Measurements from ENCODE around the gene LSMEM2. TPM values are rescaled to one million over a fixed set of nuclear protein-coding genes. Genes with fewer than 3 reads are reported as not detected.
A peak's percentile ranks its signal among the peaks of the same experiment; 100 is the strongest.
"Not testable (repeated sequence)": the region's sequence is repeated elsewhere in the genome, so short reads cannot be mapped to it uniquely, and the experiment has no call there.

Gene LSMEM2
- total RNA-seq, 1 experiment from 2014 or later: not detected

DNA sequence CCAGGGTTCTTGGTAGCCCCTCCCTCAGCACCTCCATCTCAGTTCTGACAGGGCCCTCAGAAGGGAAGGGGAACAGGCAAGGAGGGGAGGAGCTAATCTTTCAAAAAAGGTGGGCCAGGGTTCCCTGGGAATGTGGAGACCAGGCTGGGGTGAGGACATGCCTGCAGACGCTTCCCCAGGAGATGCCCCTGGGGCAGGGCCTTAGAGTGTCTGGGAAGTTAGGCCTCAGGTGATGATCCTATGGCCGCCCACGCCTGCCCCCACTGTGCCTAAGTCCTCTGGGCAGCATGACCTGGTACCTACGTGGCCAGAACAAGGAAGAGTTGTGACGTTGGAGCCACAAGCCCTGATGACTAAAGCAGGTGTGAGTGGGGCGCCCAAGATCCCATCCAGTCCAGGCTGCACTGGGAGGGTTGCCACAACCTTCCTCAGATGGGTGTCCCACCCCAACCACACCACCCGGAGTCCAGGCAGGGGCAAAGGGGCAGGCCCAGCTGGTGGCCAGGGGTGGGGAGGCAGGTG lies 13.9 kb upstream of the LSMEM2 start:
- DNase-seq (ENCODE audit: low spot score): peak; percentile 39

DNA sequence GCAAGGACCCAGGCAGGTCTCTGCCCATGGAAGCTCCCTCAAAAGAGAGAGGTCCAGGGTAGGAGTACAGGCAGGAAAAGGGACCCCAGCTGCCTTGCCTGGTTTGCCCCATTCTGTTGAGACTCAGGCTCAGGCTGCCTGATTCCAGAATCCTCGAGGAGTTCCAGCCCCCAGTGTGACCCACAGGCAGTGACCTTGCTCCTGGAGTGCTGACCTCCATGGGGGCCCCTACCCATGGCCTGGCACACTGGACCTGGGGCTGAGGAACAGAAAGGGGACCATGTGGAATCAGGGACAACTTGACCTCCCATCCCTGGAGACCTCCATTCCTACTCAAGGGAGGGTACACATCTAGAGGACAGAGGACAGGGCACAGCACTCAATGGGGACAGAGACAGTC lies 13.3 kb upstream of the LSMEM2 start:
- no peak for DNase-seq (ENCODE audit: low spot score)

DNA sequence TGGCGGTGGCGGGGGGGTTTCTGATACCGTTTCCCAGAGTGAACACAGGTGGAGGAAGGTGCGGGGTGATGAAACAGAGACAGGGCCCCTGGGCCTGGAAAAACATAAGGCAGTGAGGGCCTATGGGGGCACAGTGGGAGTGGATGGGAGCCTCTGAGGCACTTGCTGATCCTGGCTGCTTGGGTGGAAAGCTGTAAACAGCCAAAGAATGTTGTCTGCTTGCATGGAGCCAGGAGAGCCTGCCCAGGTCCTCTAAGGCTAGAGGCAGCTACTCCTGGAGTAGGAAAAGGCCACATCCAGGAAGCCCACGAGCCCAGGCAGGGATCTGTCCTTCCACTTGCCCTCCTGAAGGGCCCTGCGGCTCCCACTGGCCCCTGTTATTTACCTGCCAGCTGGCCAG lies 12.9 kb upstream of the LSMEM2 start:
- DNase-seq (ENCODE audit: low spot score): no peak

DNA sequence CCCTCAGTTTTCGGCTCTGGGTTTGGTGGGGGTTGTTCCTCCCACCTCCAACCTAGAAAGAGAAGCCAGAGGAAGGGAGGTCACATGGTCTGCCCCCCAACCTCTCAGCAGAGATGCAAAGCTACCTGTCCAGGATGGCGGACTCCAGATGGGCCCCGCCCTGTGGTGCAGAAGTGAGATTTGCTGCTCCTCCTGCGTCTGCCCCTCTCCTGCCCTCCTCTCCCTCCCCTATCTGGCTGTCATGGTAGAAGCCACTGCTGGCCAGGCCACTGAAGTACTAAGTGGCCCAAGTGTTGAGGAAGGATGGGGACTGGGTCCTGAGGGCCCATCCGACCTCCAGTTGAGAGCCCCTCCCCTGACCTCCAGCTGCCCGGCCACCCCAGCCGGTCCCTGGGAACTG lies 12.1 kb upstream of the LSMEM2 start:
- DNase-seq (ENCODE audit: low spot score): no peak

DNA sequence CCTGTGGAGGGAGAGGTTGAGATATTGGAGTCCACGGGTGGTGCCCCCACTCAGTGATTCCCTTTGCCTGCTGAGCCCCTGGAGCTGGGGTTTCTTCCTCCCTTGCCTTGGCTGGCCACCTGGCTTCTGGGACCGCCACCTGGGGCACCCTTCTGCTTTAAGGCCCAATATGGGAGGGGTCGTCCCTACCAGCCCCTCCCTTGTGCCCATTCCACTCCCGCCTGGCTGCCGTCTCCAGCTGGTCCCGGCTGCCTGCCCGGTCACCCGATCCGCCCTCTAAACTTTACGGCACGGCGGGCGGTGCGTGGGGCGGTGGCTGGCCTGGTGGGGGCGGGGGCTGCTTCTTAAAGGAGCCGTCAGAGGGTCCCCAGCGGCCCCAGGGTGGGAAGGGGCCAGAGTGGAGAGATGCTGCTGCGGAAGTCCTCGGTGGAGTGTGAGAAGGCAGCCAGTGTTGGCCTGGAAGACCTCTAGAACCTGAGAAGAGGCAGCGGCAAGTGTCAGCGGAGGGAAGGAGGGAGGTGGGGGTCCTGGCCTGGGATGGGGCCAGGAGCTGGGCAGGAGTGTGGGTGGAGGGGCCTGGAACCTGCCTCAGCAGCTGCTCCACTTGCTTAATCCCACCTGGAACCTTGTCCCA lies 11.5 kb upstream of the LSMEM2 start:
- DNase-seq (ENCODE audit: low spot score): no peak

DNA sequence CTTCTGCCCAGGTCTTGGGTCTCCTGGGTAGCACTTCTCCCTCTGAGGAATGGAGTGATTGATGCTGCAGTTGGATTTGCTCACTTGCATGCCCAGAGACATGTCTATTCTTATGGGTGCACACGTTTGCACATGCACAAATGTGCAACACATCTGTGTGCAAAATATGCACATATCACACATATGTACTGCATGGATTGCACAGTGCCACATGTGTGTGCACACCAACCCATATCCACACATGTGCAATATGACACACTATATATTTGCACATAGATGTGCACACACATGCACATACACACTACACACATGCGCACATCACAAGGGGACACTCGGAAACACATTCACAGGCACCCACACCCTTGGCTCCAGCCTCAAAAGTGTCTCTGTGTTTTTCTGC lies 10.6 kb upstream of the LSMEM2 start:
- DNase-seq (ENCODE audit: low spot score): no peak

DNA sequence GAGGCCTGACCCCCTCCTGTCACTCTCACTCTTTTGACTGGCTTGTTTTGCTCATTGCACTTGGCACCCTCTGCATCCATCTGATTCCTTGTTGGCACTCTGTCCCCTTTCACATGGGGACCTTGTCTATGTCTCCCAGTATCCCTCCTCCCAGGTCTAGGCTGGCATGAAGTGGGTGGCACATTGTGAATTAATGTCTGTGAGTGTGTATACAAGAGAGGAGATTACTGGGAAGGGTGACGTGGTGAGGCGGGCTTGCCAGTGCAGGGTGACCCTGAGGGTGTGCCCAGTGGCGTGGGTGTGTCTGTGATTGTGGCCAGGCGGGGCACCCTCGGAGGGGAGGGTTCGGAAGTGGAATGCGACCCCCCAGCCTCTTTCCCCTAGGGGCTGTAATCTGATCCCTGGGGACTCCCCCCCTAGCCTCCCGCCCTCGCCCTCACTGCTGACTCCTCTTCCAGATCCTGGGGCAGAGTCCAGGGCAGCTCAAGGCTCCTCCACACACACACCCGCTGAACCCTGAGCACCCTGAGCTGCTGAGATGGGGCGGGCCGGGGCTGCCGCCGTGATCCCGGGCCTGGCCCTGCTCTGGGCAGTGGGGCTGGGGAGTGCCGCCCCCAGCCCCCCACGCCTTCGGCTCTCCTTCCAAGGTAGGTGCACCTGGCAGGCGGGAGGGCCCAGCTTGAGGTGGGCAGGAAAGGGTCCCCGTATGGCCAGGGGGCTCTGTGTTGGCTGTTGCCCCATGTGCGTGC lies 10.0 kb upstream of the LSMEM2 start, which contains the start of gene SEMA3B:
Gene SEMA3B (plus strand): TSS at position 445 of the 749 bp plus-strand sequence. CDS start 94 bp downstream, at position 539.
- DNase-seq (ENCODE audit: low spot score): peak; percentile 80

DNA sequence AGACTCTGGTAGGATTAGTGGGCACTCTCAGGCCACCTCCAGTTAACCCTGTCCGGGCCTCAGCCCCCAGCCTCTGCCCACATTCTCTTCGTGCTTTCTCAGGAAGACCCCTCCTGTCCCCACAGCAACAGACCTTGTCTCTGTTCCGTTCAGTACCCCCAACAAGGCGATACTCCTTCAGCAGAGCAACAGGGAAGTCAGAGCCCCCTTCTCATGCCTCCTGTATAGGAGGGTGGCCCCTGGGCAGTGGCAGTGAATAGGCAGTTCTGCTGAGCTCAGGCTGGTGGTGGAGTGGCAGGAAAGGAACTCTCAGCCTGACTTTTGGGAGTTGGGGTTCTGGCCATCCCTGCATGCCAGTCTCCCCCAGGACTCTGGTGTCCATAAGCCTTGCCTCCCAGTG lies 9.4 kb upstream of the LSMEM2 start:
- no peak for DNase-seq (ENCODE audit: low spot score)

DNA sequence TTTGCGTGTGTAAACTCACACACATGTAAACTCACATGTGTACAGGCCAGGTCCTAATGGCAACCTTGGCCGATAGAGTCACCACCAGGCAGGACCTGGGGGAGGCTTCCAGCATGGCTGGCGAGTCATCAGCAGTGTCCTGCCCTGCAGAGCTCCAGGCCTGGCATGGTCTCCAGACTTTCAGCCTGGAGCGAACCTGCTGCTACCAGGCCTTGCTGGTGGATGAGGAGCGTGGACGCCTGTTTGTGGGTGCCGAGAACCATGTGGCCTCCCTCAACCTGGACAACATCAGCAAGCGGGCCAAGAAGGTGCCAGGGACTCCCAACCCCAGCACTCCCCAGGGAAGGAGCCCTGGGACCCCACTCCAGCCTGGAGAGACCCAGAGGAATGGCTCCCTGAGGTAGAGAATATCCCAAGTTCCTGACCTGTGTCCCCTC lies 8.9 kb upstream of the LSMEM2 start:
- no peak for DNase-seq (ENCODE audit: low spot score)

DNA sequence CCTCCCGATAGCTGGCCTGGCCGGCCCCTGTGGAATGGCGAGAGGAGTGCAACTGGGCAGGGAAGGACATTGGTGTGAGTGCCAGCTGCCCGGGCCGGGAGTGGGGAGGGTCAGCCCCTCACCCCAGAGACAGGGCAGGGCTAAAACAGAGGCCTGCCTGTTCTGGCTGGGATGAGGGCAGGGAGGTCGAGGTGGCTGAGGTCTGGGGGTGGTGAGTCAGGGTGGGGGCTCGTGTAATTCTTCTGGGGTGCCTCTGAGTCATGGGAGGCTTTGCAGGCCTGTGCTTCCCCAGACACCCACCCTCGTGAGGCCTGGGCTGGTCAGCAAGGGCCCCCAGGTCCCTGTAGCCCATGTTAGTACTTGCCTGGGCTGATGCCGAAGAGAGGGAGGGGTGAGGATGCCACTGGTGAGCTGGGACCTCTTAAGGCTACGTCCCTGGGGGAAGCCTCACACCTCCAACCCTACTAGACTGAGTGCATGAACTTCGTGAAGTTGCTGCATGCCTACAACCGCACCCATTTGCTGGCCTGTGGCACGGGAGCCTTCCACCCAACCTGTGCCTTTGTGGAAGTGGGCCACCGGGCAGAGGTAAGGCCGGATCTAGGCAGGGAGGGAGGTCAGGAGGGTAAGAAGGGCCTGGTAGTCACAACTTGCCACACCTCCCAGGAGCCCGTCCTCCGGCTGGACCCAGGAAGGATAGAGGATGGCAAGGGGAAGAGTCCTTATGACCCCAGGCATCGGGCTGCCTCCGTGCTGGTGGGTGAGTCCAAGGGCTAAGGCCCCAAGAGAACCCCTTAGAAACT lies 8.3 kb upstream of the LSMEM2 start:
- no peak for DNase-seq (ENCODE audit: low spot score)

DNA sequence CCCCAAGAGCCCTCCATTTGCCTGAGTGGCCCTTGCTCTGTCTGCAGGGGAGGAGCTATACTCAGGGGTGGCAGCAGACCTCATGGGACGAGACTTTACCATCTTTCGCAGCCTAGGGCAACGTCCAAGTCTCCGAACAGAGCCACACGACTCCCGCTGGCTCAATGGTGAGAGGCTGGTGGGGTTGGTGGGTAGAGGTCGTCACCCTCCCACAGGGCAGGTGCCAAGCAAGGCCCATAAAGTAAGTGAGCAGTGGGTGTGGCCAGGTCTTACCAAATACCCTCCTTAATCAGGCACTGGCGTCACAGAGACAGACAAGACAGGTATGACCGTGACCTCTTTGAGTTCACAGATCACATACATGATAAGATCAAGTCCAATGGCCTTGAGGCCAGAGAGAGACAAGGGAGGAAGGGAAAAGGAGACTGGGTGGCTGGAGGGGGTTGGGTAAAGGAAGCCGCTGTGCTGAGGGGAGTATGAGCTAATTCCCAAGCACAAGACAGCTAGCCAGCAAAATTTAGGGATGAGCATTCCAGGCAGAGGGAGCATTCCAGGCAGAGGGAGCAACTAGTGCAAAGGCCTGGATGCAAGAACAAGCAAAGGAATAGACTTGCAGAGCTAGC lies 7.5 kb upstream of the LSMEM2 start:
- DNase-seq (ENCODE audit: low spot score): no peak

DNA sequence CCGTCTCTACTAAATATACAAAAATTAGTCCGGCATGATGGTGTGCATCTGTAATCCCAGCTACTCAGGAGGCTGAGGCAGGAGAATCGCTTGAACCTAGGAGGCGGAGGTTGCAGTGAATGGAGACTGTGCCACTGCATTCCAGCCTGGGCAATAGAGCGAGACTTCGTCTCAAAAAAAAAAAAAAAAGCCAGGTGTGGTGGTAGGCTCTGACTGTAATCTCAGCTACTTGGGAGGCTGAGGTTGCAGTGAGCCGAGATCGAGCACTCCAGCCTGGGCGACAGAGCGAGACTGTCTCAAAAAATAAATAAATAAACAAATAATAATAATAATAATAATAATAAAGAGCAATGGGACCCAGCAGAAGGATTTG lies 6.4 kb upstream of the LSMEM2 start:
- not testable (repeated sequence) for DNase-seq (ENCODE audit: low spot score)

DNA sequence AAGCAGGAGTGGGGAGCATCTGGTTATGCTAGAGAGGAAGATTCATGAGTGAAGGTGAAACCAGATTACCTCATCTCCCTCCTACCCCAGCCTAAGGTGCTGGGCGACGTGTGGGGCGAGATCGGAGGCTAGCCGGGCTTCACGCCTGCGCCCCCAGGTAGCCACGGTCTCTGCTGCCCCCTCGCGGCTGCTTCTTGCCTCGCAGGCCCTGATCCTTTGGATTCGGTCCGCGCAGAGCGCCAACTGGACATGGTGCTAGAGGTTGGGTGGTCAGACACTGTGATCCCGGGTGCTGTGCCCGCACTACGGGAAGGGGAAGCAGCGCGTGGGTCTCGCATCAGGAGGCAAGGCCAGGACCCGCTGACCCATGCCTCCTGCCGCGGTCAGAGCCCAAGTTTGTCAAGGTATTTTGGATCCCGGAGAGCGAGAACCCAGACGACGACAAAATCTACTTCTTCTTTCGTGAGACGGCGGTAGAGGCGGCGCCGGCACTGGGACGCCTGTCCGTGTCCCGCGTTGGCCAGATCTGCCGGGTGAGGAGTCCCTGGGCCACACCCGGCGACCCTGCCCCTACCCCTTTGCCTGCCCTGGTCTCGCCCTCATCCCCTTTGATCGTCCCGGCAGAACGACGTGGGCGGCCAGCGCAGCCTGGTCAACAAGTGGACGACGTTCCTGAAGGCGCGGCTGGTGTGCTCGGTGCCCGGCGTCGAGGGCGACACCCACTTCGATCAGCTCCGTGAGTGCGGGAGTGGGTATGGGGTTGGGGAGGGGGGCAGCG lies 5.8 kb upstream of the LSMEM2 start:
- DNase-seq (ENCODE audit: low spot score): peak; percentile 34

DNA sequence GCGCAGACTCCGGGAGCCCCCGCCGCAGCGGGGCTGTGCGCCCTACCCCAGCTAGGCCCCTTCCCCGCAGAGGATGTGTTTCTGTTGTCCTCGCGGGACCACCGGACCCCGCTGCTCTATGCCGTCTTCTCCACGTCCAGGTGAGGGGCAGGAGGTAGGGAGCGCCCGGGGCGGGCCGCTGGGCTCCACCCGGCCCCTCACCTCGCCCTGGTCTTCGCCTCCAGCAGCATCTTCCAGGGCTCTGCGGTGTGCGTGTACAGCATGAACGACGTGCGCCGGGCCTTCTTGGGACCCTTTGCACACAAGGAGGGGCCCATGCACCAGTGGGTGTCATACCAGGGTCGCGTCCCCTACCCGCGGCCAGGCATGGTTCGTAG lies 5.2 kb upstream of the LSMEM2 start:
- no peak for DNase-seq (ENCODE audit: low spot score)

DNA sequence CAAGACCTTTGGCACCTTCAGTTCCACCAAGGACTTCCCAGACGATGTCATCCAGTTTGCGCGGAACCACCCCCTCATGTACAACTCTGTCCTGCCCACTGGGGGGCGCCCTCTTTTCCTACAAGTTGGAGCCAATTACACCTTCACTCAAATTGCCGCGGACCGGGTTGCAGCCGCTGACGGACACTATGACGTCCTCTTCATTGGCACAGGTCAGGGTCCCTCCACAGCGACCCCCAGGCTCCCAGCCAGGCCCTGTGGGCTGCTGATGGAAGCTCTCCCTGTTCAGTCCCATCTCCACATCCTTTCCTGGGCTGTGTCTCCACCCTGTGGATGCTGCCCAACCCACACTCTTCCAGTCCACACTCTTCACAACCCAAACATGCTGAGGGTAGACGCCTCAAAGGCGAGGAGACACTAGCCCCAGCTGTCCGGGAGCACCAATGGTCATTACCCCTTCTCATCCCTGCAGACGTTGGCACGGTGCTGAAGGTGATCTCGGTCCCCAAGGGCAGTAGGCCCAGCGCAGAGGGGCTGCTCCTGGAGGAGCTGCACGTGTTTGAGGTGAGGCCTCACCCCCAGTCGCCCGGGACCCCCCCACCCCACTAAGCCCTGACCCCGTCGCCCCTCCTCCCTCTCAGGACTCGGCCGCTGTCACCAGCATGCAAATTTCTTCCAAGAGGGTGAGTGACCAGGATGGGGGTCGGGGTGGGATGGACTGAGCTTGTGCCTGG lies 4.3 kb upstream of the LSMEM2 start:
- DNase-seq (ENCODE audit: low spot score): no peak

DNA sequence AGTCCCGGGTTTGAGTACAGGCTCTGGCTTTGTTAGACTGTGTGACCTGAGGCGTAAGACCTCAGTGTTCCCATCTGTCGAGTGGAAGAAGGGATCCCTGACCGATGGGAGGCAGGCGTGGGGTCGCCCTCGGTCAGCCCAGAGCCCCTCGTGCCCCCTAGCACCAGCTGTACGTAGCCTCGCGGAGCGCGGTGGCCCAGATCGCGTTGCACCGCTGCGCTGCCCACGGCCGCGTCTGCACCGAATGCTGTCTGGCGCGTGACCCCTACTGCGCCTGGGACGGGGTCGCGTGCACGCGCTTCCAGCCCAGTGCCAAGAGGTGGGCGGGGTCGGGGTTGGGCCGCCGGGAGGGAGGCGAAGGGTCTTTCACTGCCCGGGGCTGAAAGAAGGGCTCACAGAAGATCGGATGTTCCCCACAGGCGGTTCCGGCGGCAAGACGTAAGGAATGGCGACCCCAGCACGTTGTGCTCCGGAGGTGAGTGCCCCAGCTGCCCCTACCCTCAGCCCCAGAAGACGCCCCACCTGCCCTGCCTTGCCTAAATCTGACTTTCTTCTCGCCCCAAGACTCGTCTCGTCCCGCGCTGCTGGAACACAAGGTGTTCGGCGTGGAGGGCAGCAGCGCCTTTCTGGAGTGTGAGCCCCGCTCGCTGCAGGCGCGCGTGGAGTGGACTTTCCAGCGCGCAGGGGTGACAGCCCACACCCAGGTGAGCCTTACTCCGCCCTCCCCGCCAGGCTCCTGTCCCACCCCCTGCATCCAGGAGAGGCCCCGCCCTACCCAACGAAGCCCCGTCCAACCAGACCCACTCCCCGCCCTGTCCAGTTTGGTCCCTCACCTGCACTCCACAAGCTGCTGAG lies 3.5 kb upstream of the LSMEM2 start:
- DNase-seq (ENCODE audit: low spot score): no peak

DNA sequence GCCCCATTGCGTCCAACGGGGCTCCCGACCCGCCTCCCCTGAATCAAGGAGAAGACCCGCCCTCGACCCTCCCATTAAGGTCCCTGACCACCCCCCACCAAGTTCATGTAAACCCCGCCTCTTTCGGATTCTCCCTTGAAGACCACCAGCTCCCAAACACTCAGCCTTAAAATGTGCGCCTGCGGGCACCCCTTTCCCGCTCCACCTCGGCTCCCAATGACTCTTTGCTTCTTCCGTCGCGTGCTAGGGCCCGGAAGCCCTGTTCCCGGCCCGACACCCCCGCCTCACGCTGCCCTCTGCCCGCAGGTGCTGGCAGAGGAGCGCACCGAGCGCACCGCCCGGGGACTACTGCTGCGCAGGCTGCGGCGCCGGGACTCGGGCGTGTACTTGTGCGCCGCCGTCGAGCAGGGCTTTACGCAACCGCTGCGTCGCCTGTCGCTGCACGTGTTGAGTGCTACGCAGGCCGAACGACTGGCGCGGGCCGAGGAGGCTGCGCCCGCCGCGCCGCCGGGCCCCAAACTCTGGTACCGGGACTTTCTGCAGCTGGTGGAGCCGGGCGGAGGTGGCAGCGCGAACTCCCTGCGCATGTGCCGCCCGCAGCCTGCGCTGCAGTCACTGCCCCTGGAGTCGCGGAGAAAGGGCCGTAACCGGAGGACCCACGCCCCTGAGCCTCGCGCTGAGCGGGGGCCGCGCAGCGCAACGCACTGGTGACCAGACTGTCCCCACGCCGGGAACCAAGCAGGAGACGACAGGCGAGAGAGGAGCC lies 2.7 kb upstream of the LSMEM2 start:
- no peak for DNase-seq (ENCODE audit: low spot score)

DNA sequence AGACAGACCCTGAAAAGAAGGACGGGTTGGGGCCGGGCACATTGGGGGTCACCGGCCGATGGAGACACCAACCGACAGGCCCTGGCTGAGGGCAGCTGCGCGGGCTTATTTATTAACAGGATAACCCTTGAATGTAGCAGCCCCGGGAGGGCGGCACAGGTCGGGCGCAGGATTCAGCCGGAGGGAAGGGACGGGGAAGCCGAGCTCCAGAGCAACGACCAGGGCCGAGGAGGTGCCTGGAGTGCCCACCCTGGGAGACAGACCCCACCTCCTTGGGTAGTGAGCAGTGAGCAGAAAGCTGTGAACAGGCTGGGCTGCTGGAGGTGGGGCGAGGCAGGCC lies 2.2 kb upstream of the LSMEM2 start:
- DNase-seq (ENCODE audit: low spot score): no peak
